Stimulated activated CD8-positive, alpha-beta memory T cell treated with anti-CD3 and anti-CD28 coated beads, Interleukin-15, amount 100 ng/mL, for 48 hours (primary cell): ENCODE measurements around the gene GOLGA3.
A peak's percentile ranks its signal among the peaks of the same experiment; 100 is the strongest.
"Not testable (repeated sequence)": the region's sequence is repeated elsewhere in the genome, so short reads cannot be mapped to it uniquely, and the experiment has no call there.

Experiments
- DNase-seq, 2 donors: peaks; one replicate each; pipeline ENCODE4 v3.0.0-alpha.2; 2020; ENCODE audit warnings: low read depth in 2 of 2

GOLGA3 gene

GRCh38 chr12:132776816-132777568 lies 51.7 kb downstream of the GOLGA3 start:
- DNase-seq: no peak

GRCh38 chr12:132776230-132776625 lies 52.4 kb downstream of the GOLGA3 start:
- DNase-seq: not testable (repeated sequence)

DNA sequence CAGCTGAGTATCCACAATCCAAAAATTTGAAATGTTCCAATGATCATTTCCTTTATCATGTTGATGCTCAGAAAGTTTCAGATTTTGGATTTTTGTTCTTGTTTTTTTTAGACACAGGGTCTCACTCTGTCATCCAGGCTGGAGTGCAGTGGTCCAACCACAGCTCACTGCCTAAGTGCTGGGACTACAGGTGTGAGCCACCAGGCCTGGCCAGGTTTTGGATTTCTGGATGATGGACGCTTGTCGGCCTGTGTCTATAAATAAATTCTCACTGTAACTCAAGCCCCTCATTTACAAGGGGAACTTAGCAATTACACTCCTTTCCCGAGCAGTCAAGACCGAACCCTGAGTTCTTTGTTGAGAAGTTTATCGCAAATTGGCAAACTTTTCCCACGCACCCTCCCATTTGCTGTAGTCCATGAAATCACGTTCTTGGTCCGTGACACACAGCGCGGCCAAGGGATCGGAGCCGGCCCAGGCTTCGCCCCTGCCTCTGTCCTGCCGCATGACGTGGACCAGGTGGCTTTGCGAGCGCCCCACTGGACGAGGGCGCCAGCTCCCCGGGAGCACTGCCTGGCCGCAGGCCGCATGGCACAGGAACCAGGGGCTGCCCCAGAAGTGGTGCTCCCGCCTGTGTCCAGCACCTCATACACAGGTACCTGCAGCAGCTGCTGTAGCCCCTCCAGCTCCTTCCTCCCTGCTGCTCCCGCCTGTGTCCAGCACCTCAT lies 53.0 kb downstream of the GOLGA3 start:
- DNase-seq: no peak

GRCh38 chr12:132774646-132775275 lies 53.9 kb downstream of the GOLGA3 start:
- no peak for DNase-seq

DNA sequence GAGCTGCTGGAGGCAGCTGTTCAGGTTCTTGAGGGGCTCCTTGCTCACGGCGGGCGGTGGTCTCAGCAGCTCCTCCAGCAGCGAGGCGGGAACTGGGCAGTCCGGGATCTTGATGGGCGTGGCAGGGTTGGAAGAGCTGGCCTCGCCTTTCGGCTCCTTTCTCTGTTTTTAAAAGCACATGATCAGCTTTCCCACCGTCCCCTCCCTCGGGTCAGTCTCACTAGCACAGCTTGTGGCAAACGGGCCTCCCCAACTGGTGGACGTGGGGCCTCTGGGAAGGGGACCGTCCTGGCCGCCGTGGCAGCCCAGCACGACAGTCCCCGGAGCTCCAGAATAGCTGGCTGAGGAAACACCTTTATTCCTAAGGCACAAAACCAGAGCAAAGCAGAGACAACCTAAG lies 54.5 kb downstream of the GOLGA3 start:
- no peak for DNase-seq

DNA sequence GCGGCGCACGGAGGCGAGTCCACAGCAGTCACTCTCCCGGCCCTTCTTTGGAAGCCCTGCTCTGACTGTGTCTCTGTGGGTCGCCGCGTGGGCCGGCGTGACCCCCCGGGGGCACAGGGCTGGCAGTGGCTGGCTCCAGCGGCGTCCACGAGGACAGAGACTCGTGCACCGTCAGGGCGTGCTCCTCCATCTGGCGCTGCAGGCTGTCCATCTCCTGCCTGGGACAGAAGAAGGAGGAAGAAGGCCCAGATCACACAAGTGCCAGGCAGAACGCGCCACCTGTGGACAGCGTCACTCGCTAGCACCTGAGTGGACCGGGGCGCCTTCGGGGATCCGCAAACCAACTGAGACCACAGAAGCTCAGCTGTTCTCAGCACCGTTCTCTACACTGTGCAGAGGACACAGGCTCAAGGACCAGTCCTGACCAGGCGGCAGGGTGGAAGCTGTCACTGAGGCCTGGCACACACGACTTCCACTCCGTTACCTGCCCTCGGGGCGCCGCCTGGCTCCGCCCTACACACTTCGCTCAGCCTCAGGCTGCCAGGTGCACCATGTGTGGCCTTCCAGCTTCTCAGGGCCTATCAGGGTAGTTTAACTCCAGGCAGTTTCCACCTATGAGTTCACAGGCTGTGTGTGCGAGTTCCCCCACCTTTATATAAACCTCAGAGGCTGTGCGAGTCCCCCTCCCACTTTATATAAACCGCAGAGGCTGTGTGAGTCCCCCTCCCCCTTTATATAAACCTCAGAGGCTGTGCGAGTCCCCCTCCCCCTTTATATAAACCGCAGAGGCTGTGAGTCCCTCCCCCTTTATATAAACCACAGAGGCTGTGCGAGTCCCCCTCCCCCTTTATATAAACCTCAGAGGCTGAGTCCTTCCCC lies 55.4 kb downstream of the GOLGA3 start:
- no peak for DNase-seq

GRCh38 chr12:132772606-132773005 lies 56.1 kb downstream of the GOLGA3 start:
- DNase-seq: no peak

DNA sequence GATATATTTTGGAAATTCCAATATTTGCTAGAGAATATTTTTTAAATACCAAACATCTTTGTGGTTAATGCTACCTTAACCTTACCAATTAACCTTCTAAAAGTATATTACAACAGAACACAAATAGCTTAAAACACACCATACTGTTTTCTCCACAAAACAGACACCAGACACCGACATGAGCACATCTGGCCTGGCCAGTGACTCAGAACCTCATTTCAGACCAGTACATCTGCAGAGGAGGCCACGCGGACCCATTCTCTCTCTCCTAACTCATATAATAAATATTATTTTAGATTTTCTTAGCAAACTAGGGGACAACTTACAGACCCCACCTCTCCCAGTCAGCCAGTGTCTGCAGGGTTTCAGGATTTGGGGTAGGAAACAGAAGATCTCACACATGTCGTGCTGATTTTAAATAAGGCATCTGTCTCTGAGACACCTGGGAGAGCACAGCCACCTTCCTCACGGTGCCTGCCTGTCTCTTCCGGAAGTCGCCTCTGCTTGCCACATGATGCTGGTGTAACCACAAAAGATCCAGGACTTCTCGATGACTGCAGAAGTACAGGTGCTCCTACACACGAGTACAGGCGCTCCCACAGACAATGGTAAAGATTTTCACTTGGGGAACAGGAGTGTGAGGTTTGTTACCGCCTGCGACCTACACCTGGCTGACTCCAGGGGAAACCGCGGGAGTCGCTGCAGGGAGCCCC lies 57.4 kb downstream of the GOLGA3 start:
- peak; percentile 11 to 15 for DNase-seq

DNA sequence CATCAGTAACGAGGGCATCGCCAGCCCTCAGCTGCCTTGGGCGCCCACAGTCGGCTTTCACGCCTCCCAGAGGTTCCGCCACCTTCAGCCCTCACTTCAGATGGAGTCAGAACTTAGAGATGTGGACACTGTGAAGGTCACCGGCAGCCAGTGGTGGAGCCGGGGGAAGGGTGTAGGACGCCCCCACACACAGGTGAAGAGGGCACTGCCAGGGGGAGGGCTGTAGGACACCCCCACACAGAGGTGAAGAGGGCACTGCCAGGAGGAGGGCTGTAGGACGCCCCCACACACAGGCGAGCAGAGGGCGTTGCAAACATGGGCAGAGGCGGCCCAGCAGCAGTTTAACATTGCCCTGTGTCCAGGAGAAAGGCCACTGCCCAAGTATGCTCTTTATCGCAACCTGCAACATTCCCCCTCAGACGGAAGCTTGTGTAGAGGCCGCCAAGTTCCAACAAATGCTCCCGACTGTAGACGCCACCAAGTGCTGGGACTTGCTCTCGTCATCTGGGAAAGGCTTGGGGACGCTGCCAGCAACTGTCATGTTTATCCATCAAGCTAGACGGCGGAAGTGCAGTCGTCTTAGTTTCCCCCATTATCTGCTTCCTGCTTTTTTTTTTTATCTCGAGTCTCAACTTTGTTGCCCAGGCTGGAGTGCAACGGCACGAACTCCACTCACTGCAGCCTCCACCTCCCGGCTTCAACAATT lies 62.1 kb downstream of the GOLGA3 start:
- DNase-seq: no peak

DNA sequence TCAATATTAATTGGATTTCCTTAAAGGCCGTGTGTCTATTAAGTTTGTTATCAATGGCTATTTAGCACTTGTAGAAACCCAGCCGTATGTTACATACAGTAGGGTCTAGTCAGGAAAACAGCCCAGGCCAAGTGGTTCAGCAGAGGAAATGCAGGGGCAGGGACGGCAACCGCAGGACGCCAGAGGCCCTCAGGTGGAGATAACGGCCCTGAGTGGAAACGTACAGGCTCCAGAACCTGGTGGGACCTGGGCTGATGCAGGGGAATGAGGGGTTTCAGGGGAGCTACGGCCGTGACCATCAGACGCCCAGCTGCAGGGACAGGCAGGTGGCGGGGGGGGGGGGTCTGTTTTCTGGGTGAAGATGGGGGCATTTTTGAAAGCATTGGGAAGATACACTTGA lies 63.3 kb downstream of the GOLGA3 start:
- DNase-seq: no peak

- DNase-seq: no peak
Measured at GRCh38 chr12:132764231-132764630, 64.4 kb downstream of the GOLGA3 start.

GRCh38 chr12:132761921-132762583 lies 66.6 kb downstream of the GOLGA3 start:
- peak; percentile 76 to 79 for DNase-seq

DNA sequence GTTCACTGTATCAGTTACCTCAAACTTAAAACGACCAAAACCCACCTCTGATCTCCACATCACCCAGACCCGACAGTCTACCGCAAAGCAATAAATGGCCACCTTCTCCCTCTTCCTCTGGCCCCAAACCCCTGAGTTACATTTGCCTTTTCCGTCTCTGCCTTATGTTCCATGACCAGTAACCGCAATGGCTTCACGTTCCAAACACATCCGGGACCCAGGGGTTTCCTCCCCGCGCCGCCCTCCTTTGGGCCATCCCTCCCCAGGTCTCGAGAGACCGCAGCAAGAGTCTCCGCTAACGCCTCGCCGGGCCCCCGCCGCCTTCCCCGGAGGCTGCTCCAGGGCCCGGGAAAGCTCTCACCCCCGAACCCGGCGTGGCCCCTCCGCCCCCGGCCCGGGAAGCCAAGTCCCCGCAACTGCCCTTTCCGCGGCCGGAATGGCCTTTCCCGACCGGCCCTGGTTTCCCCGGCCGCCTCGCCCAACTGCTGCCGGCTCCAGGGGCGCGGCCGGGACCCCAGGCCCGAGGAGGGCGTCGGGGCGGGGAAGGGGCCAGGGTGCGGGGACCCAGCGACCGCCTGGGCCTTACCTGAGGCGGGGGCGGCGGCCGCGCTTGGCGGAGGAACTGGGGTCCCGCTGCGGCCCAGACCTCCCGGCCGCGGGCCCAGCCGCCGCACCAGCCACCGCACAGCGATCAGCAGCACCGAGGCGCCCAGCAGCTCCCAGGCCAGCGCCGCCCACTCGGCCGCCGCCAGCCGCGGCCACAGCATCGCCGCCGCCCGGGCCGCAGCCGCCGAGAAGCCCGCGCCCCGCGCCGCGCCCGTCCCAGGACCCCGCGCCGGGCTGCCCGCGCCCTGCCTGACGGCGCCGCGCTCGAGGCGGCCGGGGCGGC lies 67.4 kb downstream of the GOLGA3 start, which contains the start of gene ANKLE2:
Gene ANKLE2 (minus strand): TSS at position 801 of the 889 bp plus-strand sequence. CDS start 34 bp downstream, at position 767.
- peak; percentile 53 to 73 for DNase-seq

GRCh38 chr12:132759359-132759758 lies 69.3 kb downstream of the GOLGA3 start:
- no peak for DNase-seq

DNA sequence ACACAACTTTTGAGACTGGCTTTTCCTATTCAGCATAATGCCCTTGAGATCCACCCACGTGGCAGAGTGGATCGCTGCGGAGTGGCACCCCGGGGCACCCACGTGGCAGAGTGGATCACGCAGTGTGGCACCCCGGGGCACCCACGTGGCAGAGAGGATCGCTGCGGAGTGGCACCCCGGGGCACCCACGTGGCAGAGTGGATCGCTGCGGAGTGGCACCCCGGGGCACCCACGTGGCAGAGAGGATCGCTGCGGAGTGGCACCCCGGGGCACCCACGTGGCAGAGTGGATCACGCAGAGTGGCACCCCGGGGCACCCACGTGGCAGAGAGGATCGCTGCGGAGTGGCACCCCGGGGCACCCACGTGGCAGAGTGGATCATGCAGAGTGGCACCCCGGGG lies 69.8 kb downstream of the GOLGA3 start:
- not testable (repeated sequence) for DNase-seq

- no peak for DNase-seq
Measured at GRCh38 chr12:132754160-132754932, 74.3 kb downstream of the GOLGA3 start.

DNA sequence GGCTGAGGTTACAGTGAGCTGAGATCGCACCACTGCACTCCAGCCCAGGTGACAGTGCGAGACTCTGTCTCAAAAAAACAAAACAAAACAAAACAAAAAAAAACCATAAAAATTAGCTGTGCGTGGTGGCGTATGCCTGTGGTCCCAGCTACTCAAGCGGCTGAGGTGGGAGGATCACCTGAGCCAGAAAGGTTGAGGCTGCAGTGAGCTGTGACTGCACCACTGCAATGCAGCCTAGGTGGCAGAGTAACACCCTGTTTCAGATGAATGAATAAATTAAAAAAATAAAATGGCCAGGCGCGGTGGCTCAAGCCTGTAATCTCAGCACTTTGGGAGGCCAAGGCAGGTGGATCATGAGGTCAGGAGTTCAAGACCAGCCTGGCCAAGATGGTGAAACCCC lies 75.0 kb downstream of the GOLGA3 start:
- not testable (repeated sequence) for DNase-seq

GRCh38 chr12:132748319-132748718 lies 80.3 kb downstream of the GOLGA3 start:
- no peak for DNase-seq
